Breast epithelium (tissue), 4 donors: Measurements from ENCODE around the gene NEO1. TPM values are rescaled to one million over a fixed set of nuclear protein-coding genes. Genes with fewer than 3 reads are reported as not detected.
A peak's percentile ranks its signal among the peaks of the same experiment; 100 is the strongest.

ENCODE experiments used
- DNase-seq, 2 donors: peaks; one replicate each; pipeline ENCODE4 v3.0.0-alpha.2; 2019; ENCODE audit warnings: low spot score in 2 of 2
- H3K27ac ChIP-seq, 2 donors: fragments of 200-600 bp; sonication (generic) in 1 of 2; one replicate each; pipeline ENCODE4 v1.5.1; 2016 to 2019; ENCODE audit warnings: mild to moderate bottlenecking in 1 of 2
- H3K27me3 ChIP-seq, 2 donors: fragments of 200-600 bp; sonication (generic) in 1 of 2; one replicate each; pipeline versions ENCODE4 v1.5.1 to v1.6.0; 2017 to 2019; ENCODE audit warnings: control low read depth in 1 of 2, mild to moderate bottlenecking in 1 of 2
- H3K36me3 ChIP-seq: fragments of 200-600 bp; one replicate; pipeline ENCODE4 v1.5.1; 2019
- H3K4me1 ChIP-seq, 2 donors: fragments of 200-600 bp; sonication (generic); one replicate each; pipeline ENCODE4 v1.5.1; 2016 to 2019; ENCODE audit warnings: control low read depth in 1 of 2
- H3K4me3 ChIP-seq, 3 donors: fragments of 200-600 bp; sonication (generic); 1 replicate in 2 of 3; 2 replicates in 1 of 3; pipeline ENCODE4 v1.5.1; 2016 to 2019; ENCODE audit warnings: mild to moderate bottlenecking in 3 of 3, moderate library complexity in 2 of 3
- H3K9me3 ChIP-seq, 2 donors: fragments of 200-600 bp; sonication (generic) in 1 of 2; one replicate each; pipeline ENCODE4 v1.5.1; 2016 to 2019; ENCODE audit warnings: control low read depth in 1 of 2
- CTCF ChIP-seq, 3 donors: fragments of 450-650 bp; IDR thresholded peaks; one replicate each; pipeline ENCODE4 v1.5.1; 2016 to 2017; ENCODE audit warnings: antibody characterized with exemption in 3 of 3, mild to moderate bottlenecking in 3 of 3, moderate library complexity in 3 of 3
- POLR2A ChIP-seq: fragments of 450-650 bp; IDR thresholded peaks from one replicate; pipeline ENCODE4 v1.6.1; 2016; ENCODE audit warnings: antibody characterized with exemption, mild to moderate bottlenecking, moderate library complexity
- POLR2AphosphoS5 ChIP-seq, 3 donors: sonication (generic); formaldehyde crosslinking; IDR thresholded peaks; one replicate each; pipeline ENCODE4 v1.6.1; 2017; ENCODE audit warnings: antibody characterized with exemption in 3 of 3
- intact Hi-C: fragments of 100-400 bp; cut with DNase I; formaldehyde crosslinking; loops from one replicate; pipeline ENCODE4 v1.15.1; 2023; ENCODE audit warnings: low total_unique reads
- total RNA-seq, 3 donors: library from RNA; depleted of rRNA; stranded (reverse); fragments of >200 nt; gene quantifications; one replicate each; pipeline ENCODE4 v1.1.0, GENCODE V29; 2016

The NEO1 gene
- total RNA-seq, 3 donors from 2014 or later, result 21.3 to 66.3 (median 27.5) TPM

- Histone ChIP-seq H3K4me3 (no peak overlapping the region), H3K4me1 (no peaks in the 10 kb centered on the region), H3K9me3 (no peaks in the 10 kb centered on the region), H3K36me3 (no peaks in the 10 kb centered on the region), H3K27me3 (no peaks in the 10 kb centered on the region), H3K27ac (peak overlapping the region in 1 of 2 donors; percentile 93)
- no peak for TF ChIP-seq POLR2A
- TF ChIP-seq CTCF (IDR thresholded peaks at IDR 0.05), result no peak
- no peak for TF ChIP-seq POLR2AphosphoS5 (IDR thresholded peaks at IDR 0.05)
- intact Hi-C loops, result no loop called here
- no peak for DNase-seq
These were observed 2.6 kb upstream of the NEO1 start for GRCh38 chr15:73049564-73050215.

GRCh38 chr15:73050561-73051295 is 1.5 kb upstream of the NEO1 start:
- Histone ChIP-seq H3K27ac (peak overlapping the region; percentile 83 to 93), H3K27me3 (no peaks in the 10 kb centered on the region), H3K4me3 (peak overlapping the region in 2 of 3 donors; percentile 70 to 87), H3K4me1 (no peaks in the 10 kb centered on the region), H3K9me3 (no peaks in the 10 kb centered on the region), H3K36me3 (no peaks in the 10 kb centered on the region)
- DNase-seq, result no peak
- intact Hi-C loops, result no loop called here
- TF ChIP-seq CTCF (IDR thresholded peaks at IDR 0.05) (no peak), POLR2A (no peak), POLR2AphosphoS5 (IDR thresholded peaks at IDR 0.05) (no peak)

GRCh38 chr15:73051391-73051806 is 864 bp upstream of the NEO1 start:
- DNase-seq, result peak; percentile 26 to 60
- intact Hi-C loops, result no loop called here

GRCh38 chr15:73052653-73053397 is 562 bp downstream of the NEO1 start:
- intact Hi-C loops, result no loop called here
- DNase-seq, result peak in 1 of 2 donors; percentile 38
- TF ChIP-seq CTCF (IDR thresholded peaks at IDR 0.05) (no peak), POLR2A (no peak), POLR2AphosphoS5 (IDR thresholded peaks at IDR 0.05) (no peak)
- peak overlapping the region; percentile 70 to 87 (median 72) for H3K4me3 ChIP-seq
- H3K27me3 ChIP-seq, result no peaks in the 10 kb centered on the region
- H3K4me1 ChIP-seq, result no peaks in the 10 kb centered on the region
- H3K36me3 ChIP-seq, result no peaks in the 10 kb centered on the region
- H3K27ac ChIP-seq, result peak overlapping the region; percentile 79 to 83
- no peaks in the 10 kb centered on the region for H3K9me3 ChIP-seq

More at GRCh38 chr15:73051391-73051806, 864 bp upstream of the NEO1 start:
- peak overlapping the region; percentile 83 to 93 for H3K27ac ChIP-seq
- H3K27me3 ChIP-seq, result no peaks in the 10 kb centered on the region
- TF ChIP-seq CTCF (IDR thresholded peaks at IDR 0.05), result no peak
- TF ChIP-seq POLR2A, result no peak
- TF ChIP-seq POLR2AphosphoS5 (IDR thresholded peaks at IDR 0.05), result no peak
- H3K4me1 ChIP-seq, result no peaks in the 10 kb centered on the region
- no peaks in the 10 kb centered on the region for H3K9me3 ChIP-seq
- no peaks in the 10 kb centered on the region for H3K36me3 ChIP-seq
- peak overlapping the region; percentile 70 to 87 (median 72) for H3K4me3 ChIP-seq
